ENCODE data around the gene ENOX2. TPM values are rescaled to one million over a fixed set of nuclear protein-coding genes. Genes with fewer than 3 reads are reported as not detected.
"Not testable (repeated sequence)": the region's sequence is repeated elsewhere in the genome, so short reads cannot be mapped to it uniquely, and the experiment has no call there.

ENOX2 gene, protein sequence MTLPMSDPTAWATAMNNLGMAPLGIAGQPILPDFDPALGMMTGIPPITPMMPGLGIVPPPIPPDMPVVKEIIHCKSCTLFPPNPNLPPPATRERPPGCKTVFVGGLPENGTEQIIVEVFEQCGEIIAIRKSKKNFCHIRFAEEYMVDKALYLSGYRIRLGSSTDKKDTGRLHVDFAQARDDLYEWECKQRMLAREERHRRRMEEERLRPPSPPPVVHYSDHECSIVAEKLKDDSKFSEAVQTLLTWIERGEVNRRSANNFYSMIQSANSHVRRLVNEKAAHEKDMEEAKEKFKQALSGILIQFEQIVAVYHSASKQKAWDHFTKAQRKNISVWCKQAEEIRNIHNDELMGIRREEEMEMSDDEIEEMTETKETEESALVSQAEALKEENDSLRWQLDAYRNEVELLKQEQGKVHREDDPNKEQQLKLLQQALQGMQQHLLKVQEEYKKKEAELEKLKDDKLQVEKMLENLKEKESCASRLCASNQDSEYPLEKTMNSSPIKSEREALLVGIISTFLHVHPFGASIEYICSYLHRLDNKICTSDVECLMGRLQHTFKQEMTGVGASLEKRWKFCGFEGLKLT
- polyA plus RNA-seq (ENCODE audit: insufficient read length in 4 of 4) = 10 to 100 TPM in 3 of 4 donors, 1 to 10 TPM in 1; 5.7 to 17.4 (median 16.1) TPM

DNA sequence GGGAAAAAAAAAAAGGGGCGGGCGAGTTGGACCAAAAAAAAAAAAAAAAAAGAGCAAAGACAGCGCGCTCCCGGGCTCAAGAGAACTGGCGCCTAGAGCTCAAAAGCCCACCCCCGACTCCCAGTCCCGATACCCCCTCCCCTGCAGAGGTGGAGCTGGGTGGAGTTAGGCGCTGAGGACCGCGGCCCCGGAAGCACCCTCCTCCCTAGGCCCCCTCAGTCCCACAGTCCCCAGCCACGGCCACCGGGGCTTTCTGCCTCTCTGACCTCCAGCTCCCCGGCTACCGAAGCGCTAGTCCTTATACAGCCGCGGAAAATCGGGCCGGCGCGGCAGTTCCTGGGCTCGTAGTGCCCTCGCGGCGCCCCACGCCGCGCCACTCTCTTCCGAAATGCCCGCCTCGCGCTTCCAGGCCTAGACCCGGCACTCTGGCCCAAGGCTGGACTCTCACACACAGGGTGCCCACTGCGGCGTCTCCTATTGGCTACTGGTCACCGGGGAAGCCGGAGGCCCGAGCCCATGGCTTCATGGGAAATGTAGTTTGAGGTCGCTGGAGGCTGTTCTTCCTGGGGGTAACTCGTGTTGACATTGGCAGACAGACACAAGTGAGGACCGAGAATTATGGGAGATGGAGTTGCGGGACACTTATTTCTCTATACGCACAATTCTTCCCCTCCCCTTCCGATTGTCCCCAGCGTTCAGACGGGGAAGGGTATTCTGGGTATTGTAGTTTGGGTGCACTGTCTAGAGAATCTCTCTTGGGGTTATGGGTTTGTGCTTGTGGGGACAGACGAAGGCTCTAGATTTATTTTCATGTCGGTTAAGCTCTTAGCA is at the start of gene ENOX2:
ENOX2 (minus strand) TSS at position 427 of the 831 bp plus-strand sequence. CDS start 199,993 bp downstream, outside the sequence.
- DNase-seq (ENCODE audit: low read depth in 4 of 4, low spot score in 2 of 4) = peak; percentile 75 to 91 (median 82)

DNA sequence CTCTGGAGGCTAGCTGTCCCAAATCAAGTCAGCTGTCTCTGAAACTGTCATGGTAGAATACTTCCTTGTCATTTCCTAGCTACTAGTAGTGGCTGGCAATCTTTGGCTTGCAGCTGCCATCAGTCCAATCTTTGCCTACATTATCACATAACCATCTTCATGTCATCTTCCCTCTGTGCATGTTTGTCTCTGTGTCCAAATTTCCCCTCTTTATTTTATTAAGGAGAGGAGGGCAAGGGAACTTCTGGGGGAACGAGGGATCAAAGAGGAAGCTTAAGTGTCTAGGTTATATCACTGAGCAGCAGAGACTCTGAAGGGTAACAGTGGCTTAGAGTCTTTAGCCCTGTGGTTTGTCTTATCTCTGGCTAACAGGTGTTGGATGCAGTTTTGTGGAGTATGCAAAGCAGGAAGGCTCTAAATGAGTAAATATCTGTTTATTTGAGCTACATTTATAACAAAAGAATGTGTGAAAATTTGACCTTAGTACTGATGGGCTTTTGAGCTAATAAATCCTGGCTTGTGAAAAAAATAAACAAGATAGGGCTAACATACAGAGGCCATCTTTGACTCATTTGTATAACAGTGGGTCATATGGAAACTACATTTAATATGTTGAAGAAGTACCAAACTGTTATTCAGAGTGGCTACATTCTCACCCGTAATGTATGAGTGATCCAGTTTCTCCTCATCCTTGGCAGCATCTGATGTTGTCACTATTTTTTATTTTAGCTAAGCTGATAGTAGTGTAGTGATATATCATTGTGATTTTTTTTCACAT is 49.4 kb upstream of the ENOX2 start:
- no peak for DNase-seq (ENCODE audit: low read depth in 4 of 4, low spot score in 2 of 4)

DNA sequence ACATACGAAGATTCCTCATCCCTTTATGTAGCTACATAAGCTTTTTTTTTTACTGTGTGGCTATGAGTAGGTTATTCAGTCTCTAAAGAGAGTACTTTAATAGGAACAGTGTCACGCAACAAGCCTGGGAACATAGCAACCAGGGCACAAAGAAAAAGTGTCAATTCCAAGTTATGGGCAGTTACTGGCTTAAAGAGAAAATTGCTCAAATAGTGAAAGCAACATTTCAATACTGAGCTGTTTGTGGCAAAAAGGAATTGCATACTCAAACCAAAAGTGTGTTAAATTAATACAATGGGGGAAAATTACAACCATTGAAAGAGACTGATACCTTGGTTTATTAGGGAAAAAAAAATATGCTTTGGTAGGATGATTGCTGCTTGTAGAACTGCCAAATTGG is 41.2 kb upstream of the ENOX2 start:
- no peak for DNase-seq (ENCODE audit: low read depth in 4 of 4, low spot score in 2 of 4)

DNA sequence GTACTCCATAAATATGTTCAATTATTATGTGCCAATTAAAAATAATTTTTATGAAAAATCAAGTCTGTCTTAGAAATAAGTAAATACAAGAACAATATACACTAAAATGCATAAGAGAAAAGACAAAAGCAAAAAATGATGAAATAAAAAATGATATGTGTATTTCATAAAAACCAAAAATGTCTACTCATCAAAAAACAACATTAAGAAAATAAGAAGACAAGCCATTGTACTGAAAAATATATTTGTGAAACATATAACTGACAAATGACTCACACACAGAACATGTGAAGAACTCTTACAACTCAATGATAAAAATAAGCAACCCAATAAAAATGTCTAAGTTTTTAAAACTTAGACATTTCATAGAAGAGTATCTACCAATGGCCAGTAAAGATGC is 34.1 kb upstream of the ENOX2 start:
- DNase-seq (ENCODE audit: low read depth in 4 of 4, low spot score in 2 of 4) = no peak

DNA sequence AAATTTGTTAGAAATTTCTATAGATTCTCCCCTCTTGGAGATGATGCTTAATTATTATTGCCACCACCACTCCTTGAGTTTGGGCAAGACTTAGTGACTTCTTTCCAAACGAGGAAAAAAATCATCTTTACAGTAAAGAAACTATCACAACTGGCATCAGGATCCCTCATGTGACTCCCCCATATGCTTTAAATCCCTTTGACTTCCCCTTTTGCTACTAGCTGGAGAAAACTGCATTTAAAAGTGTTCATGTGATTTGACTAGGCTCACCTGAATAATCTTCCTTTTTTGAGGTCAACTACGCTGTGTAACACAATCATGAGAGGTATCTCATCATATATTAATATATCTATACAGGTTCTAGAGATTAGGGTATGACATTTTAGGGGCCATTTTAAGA is 30.3 kb upstream of the ENOX2 start:
- no peak for DNase-seq (ENCODE audit: low read depth in 4 of 4, low spot score in 2 of 4)

DNA sequence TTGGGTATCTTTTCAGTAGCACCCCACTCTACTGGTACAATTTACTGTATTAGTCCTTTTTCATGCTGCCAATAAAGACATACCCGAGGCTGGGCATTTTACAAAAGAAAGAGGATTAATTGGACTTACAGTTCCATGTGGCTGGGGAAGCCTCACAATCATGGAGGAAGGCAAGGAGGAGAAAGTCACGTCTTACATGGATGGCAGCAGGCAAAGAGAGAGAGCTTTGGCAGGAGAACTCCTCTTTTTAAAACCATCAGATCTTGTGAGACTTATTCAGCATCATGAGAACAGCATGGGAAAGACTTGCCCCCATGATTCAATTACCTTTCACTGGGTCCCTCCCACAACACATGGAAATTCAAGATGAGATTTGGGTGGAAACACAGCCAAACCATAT is 17.4 kb upstream of the ENOX2 start:
- DNase-seq (ENCODE audit: low read depth in 4 of 4, low spot score in 2 of 4) = not testable (repeated sequence)

DNA sequence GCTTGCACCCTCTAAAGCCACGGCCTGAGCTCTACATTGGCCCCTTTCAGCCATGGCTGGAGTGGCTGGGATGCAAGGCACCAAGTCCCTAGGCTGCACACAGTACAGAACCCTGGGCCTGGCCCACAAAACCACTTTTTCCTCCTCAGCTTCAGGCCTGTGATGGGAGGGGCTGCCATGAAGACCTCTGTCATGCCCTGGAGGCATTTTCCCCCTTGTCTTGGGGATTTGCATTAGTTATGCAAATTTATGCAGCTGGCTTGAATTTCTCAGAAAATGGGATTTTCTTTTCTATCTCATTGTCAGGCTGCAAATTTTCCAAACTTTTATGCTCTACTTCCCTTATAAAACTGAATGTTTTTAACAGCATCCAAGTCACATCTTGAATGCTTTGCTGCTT is 16.7 kb upstream of the ENOX2 start:
- not testable (repeated sequence) for DNase-seq (ENCODE audit: low read depth in 4 of 4, low spot score in 2 of 4)

DNA sequence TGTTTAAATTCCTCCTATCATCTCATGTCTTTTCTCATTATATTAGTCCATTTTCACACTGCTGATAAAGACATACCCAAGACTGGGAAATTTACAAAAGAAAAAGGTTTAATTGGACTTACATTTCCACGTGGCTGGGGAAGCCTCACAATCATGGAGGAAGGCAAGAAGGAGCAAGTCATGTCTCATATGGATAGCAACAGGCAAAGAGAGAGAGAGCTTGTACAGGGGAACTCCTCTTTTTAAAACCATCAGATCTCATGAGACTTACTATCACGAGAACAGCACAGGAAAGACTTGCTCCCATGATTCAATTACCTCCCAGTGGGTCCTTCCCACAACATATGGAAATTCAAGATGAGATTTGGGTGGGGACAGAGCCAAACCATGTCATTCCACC is 15.5 kb upstream of the ENOX2 start:
- not testable (repeated sequence) for DNase-seq (ENCODE audit: low read depth in 4 of 4, low spot score in 2 of 4)

DNA sequence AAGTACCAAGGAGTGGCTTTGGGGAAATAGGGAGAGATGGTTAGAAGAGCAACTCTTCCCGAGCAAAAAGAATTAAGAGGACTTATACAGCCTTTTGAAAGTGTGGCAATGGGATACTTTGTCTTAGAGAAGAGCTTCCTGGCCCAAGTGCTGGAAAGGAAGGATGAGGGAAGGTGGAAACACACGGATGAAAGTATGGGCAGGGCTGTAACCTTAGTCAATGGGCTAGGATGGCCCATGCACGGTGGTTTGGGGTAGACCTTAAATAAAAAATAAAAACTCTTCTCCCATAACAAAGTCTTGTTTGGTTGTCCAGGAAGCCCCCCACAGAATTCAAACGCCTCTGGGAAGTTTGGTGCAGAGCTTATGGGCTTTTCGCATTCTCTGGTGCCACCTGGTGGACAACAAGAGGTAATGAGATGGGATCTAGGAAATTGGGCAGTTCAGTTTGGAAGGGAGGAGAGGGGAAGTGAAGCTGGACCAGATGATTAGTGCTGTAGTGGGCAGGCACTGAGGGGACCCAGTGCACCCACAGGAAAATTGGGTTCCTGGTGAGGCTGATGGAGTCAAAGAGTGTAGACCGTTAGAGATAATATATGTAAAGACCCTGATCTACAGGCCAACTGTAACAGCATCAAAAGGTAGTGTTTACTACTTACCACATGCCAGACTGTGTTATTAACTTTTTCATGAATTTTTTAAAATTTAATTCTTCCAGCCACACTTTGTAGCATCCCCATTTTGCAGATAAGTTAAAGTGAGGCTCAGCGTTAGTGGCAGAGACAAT is 13.8 kb upstream of the ENOX2 start:
- DNase-seq (ENCODE audit: low read depth in 4 of 4, low spot score in 2 of 4) = peak in 1 of 4 donors; percentile 28

DNA sequence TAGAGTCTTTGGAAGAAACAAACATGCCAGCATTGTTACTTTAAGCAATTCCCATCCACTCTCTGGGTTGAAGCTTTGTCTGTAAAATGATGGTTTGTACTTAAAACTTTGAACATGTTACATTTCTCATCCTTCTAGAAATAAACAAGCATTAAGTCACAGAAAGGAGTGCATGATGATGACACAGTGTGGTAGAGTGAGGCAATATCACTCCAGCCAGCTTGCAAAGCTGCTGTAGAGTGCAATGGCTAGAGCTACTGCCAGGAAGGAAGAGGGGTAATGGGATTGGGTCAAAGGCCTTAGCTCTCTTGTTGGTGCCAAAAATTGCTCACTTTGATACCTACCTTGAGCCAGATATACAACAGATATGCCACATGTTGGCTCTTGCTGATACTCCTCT is 12.3 kb upstream of the ENOX2 start:
- DNase-seq (ENCODE audit: low read depth in 4 of 4, low spot score in 2 of 4) = no peak

DNA sequence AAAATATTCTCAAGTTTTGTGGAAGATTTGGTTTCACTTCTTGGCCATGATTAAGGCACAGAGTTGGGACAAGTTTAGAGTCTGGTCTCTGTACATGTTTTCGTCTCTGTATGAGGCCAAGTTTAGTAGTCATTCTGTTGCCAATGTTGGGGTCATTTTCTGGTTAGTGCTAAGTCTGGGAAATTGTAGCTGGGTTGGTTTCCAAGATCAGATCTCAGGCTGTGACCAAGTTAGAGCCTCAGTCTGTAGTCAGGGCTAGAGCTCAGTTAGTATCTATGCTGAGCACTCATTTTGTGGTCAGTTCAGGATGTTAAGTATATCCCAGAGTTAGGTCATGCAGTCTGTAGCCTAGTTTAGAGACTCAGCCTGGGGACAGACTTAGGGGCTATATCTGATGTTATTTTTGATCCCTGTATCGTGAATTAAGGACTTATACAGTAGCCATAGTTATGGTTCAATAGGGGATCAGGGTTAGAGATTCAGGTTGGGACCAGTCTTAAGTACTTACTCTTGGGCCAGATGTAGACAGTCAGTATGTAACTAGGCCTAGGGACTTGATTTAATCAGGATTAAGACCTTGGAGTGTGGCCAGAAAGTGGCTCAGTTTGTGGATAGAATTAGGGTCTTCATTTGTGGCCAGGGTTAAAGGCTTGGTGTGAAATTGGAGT is 6.6 kb upstream of the ENOX2 start:
- no peak for DNase-seq (ENCODE audit: low read depth in 4 of 4, low spot score in 2 of 4)

DNA sequence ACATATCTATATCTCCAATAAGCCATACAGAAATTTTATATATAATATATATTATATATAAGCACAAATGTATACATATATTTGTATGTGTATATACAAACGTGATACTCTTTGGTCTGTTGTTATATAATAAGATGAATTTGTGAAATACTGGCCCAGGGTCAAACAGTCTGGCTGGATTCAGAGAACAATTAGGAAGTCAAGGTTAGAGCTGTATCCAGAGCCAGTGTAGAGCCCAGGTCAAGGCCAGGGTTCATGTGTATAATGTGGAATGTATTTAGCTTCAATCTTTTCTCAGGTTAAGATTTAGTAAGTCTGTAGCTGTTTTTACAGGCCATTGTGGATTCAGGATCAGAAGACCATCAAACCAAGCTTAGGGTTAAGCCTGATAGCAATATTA is 3.8 kb upstream of the ENOX2 start:
- no peak for DNase-seq (ENCODE audit: low read depth in 4 of 4, low spot score in 2 of 4)

DNA sequence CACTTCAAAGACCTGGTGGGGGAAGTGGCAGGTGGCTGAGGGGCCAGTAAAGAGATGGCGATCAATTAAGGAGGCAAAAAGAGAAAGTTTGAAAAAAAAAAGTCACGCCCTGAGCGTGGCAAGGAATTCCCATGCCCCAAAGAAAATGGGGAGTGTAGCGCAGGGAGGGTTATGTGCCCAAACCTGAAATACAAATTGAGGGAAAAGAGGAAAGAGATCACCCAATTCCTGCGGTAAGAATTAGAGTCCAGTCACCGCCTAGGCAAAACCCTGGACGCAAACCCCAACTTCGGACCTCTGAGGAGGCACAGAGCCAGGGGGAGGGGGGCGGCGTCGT is 595 bp downstream of the ENOX2 start:
- DNase-seq (ENCODE audit: low read depth in 4 of 4, low spot score in 2 of 4) = no peak

DNA sequence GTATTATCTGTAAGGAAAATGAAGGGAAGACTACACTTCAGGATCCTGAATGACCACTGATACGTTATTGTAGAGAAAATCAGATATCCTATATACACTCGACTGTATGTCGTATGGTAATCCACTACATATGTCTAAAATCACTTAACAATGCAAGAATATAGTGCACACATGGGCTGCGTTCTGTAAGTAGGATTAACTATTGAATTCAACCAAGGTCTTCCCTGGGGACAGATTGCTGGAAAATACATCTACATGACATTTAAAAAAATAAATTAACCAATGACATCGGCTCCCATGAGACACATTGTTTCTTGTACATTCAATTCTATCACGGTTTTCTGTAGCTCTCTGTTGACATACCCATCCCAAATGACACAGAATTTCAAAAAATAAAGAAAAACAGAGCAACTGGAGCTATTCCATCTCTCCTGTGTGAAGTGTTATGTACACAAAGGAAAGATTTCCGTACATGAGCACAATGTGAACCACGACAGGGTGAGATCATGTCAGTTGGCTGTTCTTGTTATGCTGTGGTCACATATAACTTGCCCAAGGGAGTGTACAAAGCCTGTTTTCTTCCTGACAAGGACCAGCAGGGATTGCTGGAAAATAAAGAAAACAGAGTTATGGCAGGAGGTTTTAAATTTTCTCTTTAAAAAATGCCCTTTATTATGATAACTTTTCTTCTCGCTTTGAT is 6.1 kb downstream of the ENOX2 start:
- no peak for DNase-seq (ENCODE audit: low read depth in 4 of 4, low spot score in 2 of 4)

DNA sequence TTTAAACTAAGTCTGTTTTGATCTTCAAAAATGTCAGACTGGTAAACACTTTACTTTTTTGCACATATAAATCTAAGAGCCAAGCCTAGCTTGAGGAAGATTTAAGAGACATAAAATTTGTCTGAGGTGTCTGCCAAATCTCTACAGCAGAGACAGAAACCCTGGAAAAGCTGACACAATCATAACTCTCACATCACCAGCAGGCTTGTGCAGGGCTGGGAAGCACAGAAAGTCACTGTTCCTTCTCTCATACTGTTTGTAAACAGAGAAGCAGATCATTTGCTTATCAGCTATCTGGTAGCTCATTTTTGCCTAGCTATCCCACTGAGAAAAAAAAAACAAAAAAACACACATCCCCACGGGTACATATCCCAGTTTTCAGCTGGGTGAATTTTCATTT is 7.0 kb downstream of the ENOX2 start:
- DNase-seq (ENCODE audit: low read depth in 4 of 4, low spot score in 2 of 4) = no peak

DNA sequence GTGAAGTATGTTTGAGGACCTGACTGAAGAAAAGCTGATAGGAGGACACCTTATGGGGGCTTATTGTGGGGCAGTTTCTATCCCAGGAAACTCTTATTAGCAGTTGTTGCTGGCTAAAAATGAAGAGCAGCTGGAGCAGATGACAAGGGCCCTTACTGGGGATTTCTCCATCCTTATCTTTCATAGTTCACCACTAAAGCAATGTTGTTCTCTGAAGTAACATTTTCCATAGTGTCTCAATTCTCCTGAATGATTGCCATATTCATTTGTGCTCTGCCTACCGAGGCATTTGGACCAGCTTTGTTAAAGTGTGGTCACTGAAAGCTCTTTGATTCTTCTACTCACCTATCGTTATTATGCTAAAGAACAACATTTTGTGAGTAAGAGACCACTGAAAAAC is 7.7 kb downstream of the ENOX2 start:
- no peak for DNase-seq (ENCODE audit: low read depth in 4 of 4, low spot score in 2 of 4)

DNA sequence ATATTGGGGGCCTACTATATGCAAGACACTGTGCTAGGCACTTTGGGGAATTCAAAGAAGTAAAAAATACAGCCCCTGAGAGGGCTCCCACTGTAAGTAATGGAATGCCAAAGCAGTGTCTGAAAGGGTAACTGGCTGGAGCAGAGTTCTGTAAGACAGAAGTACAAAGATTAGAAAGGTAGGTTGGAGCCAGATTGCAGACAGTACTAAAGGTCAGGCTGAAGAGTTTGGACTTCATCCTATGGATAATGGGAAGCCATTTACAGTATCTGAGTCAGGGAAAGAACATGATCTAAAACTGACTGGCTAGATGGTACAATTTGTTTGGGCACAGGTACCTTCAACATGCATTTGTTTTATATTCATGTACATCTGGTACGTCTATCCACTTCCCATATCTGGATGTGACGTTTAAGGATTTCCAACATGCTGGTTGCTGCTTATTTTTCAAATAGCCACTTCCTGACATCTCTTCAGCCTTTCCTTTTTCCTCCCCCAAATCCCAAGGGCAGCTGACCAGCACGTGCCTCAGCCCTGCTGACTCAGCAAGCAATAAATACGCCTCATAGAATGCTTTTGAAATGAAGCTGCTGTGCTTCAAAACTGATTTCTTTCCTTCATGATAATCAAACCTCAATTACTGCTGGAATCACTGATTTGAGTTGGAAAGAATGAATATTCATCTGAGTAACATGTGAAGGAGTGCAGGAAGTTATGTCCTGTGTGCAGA is 9.5 kb downstream of the ENOX2 start:
- DNase-seq (ENCODE audit: low read depth in 4 of 4, low spot score in 2 of 4) = no peak

DNA sequence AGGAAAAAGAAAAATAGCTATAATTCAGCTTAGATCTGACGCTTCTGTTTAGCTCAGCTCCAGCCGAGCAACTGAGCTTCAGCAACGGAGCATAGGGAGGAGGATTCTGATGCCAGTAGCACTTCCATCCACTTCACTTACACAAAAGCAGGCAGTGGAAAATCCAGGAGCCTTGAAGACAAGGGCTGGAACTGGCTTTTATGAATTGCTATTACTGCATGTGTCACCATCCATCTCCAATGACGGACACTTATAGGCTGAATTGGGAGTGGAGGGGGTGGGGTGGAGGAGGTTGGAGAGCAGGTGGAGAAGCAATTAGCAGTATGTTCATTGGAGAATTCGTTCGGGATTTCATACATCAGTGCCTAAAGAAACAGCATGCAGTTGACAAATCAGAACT is 15.6 kb downstream of the ENOX2 start:
- DNase-seq (ENCODE audit: low read depth in 4 of 4, low spot score in 2 of 4) = no peak

Data from left renal cortex interstitium (tissue), 4 donors.